Measurements from ENCODE around the gene TMEM250. TPM values are rescaled to one million over a fixed set of nuclear protein-coding genes. Genes with fewer than 3 reads are reported as not detected.
A peak's percentile ranks its signal among the peaks of the same experiment; 100 is the strongest.

Gene TMEM250
- total RNA-seq, 1 experiment from 2014 or later: 78.4 TPM

DNA sequence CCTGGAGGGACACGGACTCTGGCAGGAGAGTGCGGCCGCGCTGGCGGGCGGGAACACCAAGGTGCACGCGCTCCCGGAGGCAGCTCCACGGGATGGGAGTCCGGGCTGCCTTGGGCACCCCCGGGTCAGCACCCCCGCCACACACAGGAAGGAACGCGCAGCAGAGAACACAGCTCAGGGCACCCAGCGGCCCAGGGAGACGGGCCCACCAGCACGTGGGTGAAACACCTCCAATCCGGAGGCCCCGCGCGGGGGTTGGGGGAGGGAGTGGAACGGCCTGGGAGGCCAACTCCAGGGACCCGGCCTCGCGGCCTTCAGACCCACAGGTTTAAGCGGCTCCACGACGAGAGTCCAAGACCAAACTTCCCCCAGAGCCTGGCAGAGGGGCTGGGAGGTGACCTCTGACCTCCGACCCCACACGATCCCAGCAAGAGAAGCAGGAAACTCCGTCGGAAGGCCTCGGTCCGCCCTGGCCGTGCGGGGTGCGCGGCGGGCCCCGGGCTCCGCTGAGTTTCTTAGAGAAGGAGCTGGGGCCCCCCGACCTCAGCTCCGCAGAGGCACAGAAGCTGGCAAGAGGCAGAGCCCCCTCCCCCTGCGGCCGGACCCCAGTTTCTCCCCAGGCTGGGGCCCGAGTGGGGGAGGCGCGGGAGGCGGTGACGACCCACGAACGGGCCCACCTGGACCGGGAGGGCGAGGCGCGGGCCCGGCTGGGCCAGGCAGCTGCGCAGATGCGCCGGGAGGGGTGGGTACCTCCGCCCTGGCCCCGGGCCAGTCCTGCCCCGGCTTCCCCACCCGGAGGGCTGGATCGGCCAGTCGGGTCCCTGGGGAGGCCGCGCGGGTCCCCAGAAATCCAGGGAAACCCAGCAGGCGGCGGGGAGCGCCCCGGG is 24.4 kb downstream of the TMEM250 start:
- Histone ChIP-seq H3K27me3 (no peaks in the 10 kb centered on the region), H3K36me3 (peaks cover 12% of the 10 kb centered on the region), H3K4me3 (peak overlapping the region; percentile 87), H3K9me3 (no peaks in the 10 kb centered on the region)
- DNase-seq: peak; percentile 91

DNA sequence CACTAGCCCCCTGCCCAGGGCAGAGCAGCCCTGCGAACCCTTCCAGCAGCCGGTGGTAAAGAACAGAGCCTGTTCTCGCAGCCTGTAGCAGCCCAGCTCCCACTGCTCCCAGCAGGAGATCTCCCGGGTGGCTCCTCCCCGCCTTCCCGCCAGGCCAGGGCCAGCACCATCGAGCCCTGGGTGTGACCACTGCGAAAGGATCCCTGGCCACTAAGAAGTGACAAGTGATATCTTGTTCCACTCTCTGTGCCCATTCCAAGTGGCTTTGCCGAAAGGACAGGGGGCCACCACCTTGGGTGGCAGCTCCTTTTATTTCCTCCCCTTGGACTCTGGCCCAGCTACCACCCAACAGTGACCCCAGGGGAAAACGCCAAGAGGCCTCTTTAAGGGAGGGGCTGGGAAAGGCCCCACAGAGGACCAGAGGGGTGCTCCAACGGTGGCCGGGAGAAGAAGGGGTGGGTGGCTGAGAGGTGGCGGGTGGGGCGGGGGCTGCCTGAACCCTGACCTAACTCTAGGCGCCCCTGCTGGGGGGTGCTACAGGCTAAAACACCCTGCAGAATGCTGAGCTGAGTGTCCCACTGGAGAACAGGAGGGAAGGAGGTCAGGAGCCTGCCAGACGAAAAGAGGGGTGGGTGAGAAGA is 25.2 kb downstream of the TMEM250 start:
- H3K36me3 ChIP-seq: peaks cover 12% of the 10 kb centered on the region
- peak overlapping the region; percentile 87 for H3K4me3 ChIP-seq
- no peaks in the 10 kb centered on the region for H3K27me3 ChIP-seq
- H3K9me3 ChIP-seq: no peaks in the 10 kb centered on the region
- DNase-seq: peak; percentile 76

- Histone ChIP-seq H3K4me3 (peak overlapping the region; percentile 87; the same call in 1 of the 2 replicates), H3K27me3 (no peaks in the 10 kb centered on the region), H3K36me3 (peaks cover 12% of the 10 kb centered on the region), H3K9me3 (no peaks in the 10 kb centered on the region)
- DNase-seq: no peak
Observed at GRCh38 chr9:136092741-136093140, 25.9 kb downstream of the TMEM250 start.

- Histone ChIP-seq H3K36me3 (peaks cover 12% of the 10 kb centered on the region), H3K4me3 (no peak overlapping the region), H3K9me3 (no peaks in the 10 kb centered on the region), H3K27me3 (no peaks in the 10 kb centered on the region)
- no peak for DNase-seq
Observed at GRCh38 chr9:136092353-136092650, 26.4 kb downstream of the TMEM250 start.

- H3K27me3 ChIP-seq: no peaks in the 10 kb centered on the region
- H3K36me3 ChIP-seq: peaks cover 12% of the 10 kb centered on the region
- H3K4me3 ChIP-seq: no peak overlapping the region
- H3K9me3 ChIP-seq: no peaks in the 10 kb centered on the region
- peak; percentile 31 for DNase-seq
Observed at GRCh38 chr9:136091582-136092352, 26.9 kb downstream of the TMEM250 start.

- H3K9me3 ChIP-seq: no peaks in the 10 kb centered on the region
- peaks cover 12% of the 10 kb centered on the region for H3K36me3 ChIP-seq
- no peak overlapping the region for H3K4me3 ChIP-seq
- H3K27me3 ChIP-seq: no peaks in the 10 kb centered on the region
- no peak for DNase-seq
Observed at GRCh38 chr9:136090768-136091581, 27.7 kb downstream of the TMEM250 start.

GRCh38 chr9:136090056-136090735 is 28.5 kb downstream of the TMEM250 start:
- H3K27me3 ChIP-seq: no peaks in the 10 kb centered on the region
- H3K9me3 ChIP-seq: no peaks in the 10 kb centered on the region
- no peak overlapping the region for H3K4me3 ChIP-seq
- H3K36me3 ChIP-seq: peaks cover 12% of the 10 kb centered on the region
- DNase-seq: no peak

- no peak overlapping the region for H3K4me3 ChIP-seq
- no peaks in the 10 kb centered on the region for H3K27me3 ChIP-seq
- DNase-seq: no peak
- H3K36me3 ChIP-seq: peaks cover 12% of the 10 kb centered on the region
- H3K9me3 ChIP-seq: no peaks in the 10 kb centered on the region
Observed at GRCh38 chr9:136089697-136090045, 29.0 kb downstream of the TMEM250 start.

DNA sequence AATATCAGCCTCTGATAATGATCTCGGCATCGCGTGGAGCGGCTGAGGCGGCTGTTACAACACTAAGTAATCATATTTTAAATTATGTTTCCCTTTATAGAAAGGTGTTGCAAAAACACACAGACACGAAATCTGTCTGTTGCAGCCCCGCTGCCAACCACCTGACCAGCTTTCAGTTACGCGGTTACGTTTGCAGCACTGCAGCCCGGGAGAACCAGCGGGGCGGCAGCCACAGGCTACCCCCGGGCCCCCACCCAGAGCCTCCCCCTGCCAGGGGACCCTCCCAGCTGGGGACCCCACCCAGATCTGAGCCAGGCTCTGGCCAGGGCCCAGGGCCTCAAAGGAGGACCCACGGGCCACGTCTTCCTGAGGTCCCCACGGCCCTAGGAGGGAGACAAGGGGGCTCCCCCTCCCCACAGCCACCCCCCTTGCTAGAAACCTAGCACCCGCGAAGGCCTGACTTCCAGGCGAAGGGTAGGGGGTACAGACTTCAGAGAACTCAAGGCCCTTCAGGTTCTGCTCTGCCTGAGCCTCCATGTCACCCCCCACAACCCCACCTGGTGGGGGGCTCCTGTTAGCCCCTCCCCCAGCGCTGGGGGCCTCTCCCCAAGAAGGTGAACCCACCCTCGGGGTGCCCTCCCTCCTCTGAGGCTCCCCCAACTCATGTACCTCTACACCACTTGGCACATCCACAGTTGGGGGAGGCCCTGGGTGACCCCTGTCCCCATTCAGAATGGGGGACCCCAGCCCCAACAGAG is 29.6 kb downstream of the TMEM250 start:
- no peak overlapping the region for H3K4me3 ChIP-seq
- no peak for DNase-seq
- no peaks in the 10 kb centered on the region for H3K27me3 ChIP-seq
- H3K36me3 ChIP-seq: peaks cover 12% of the 10 kb centered on the region
- H3K9me3 ChIP-seq: no peaks in the 10 kb centered on the region

- DNase-seq: no peak
- Histone ChIP-seq H3K36me3 (peaks cover 12% of the 10 kb centered on the region), H3K4me3 (no peak overlapping the region), H3K9me3 (no peaks in the 10 kb centered on the region), H3K27me3 (no peaks in the 10 kb centered on the region)
Observed at GRCh38 chr9:136088481-136088938, 30.2 kb downstream of the TMEM250 start.

GRCh38 chr9:136087741-136088480 is 30.8 kb downstream of the TMEM250 start:
- DNase-seq: no peak
- Histone ChIP-seq H3K27me3 (no peaks in the 10 kb centered on the region), H3K36me3 (peaks cover 10% of the 10 kb centered on the region), H3K9me3 (no peaks in the 10 kb centered on the region), H3K4me3 (no peak overlapping the region)

GRCh38 chr9:136086951-136087740 is 31.5 kb downstream of the TMEM250 start:
- no peak for DNase-seq
- Histone ChIP-seq H3K4me3 (no peak overlapping the region), H3K36me3 (peaks cover 2% of the 10 kb centered on the region), H3K27me3 (no peaks in the 10 kb centered on the region), H3K9me3 (no peaks in the 10 kb centered on the region)

GRCh38 chr9:136086213-136086881 is 32.3 kb downstream of the TMEM250 start:
- H3K4me3 ChIP-seq: no peak overlapping the region
- H3K9me3 ChIP-seq: no peaks in the 10 kb centered on the region
- no peak for DNase-seq
- H3K36me3 ChIP-seq: no peaks in the 10 kb centered on the region; the same call in 1 of the 2 replicates
- H3K27me3 ChIP-seq: no peaks in the 10 kb centered on the region

DNA sequence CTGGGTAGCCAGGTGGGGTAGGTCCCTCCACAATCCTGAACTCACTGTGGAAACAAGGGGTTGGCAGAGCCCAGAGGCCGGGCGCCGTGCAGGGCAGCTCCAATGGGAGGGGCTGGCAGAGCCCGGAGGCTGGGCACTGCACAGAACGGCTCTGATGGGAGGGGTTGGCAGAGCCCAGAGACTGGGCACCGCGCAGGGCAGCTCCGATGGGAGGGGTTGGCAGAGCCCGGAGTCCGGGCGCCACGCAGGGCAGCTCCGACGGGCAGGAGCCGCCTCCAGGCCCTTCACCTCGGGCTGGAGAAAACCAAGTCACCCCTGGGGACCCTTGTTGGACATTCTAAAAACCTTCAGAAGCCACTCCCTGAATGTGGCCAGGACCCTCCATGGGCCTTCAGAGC is 32.9 kb downstream of the TMEM250 start:
- peak; percentile 60 for DNase-seq
- no peaks in the 10 kb centered on the region for H3K9me3 ChIP-seq
- H3K27me3 ChIP-seq: no peaks in the 10 kb centered on the region
- H3K36me3 ChIP-seq: no peaks in the 10 kb centered on the region; the same call in none of the 2 replicates
- no peak overlapping the region for H3K4me3 ChIP-seq
